GM06990 (cell line): ENCODE data around the gene ATL1.

Experiments used
- DNase-seq: peaks from one replicate; pipeline ENCODE4 v3.0.0-alpha.2; 2011; ENCODE audit not compliant: insufficient read length; ENCODE audit errors: extremely low read depth
- H3K27me3 ChIP-seq: replicated peaks from 2 replicates; pipeline ENCODE4 v1.6.0; 2011; ENCODE audit warnings: low read length; ENCODE audit not compliant: control insufficient read depth, insufficient read depth
- H3K36me3 ChIP-seq: 2 replicates; pipeline ENCODE4 v1.5.1; 2011; ENCODE audit warnings: low read length; ENCODE audit not compliant: control insufficient read depth, insufficient read depth
- H3K4me3 ChIP-seq: replicated peaks from 2 replicates; pipeline ENCODE4 v1.5.1; 2011; ENCODE audit warnings: low read depth, mild to moderate bottlenecking, control low read depth, low read length
- TF ChIP-seq, protein P1 (sequence below): IDR thresholded peaks from 2 replicates; pipeline ENCODE4 v1.5.1; 2011; ENCODE audit warnings: low read length, control low read depth, mild to moderate bottlenecking, inconsistent platforms; ENCODE audit not compliant: insufficient read depth, poor library complexity, severe bottlenecking

The ATL1 gene

DNA sequence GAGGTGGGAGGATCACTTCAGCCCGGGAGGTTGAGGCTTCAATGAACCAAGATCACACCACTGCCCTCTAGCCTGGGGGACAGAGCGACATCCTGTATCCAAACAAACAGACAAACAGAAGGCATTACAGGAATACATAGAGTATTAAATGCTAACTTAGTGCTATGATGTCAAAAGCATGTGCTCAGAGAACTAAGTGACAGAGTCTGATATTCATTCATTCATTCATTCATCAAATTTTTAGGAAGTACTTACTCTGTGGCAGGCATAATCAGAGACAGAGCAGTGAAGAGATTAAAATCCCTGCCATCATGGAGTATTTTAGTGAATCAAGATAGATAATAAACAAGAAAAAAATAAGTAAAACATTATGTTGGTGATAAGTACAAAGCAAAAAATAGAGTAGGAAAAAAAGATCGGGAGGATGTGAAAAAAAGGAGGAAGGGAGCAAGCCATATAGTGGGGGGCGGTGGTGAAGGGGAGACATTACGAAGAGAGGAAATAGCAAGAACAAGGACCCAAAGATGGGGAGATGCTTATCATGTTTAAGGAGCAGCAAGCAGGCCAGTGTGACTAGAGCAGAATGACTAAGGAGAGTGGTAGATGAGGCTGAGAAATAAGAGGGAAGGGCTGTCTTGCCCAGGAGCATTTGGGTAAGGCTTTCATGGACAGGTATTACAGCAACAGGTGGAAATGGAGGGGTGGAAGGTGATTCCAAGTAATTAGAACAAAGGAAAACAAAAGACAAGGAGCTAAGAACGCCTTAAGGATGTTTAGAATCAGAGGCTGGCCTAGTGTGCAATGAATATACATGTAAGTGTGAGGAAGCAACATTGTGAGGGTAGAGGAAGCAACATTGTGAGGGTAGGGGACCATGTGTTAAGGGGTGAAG lies 30.4 kb upstream of the ATL1 start:
- H3K36me3 ChIP-seq = no peaks in the 10 kb centered on the region
- H3K27me3 ChIP-seq = no peaks in the 10 kb centered on the region
- DNase-seq = no peak
- TF ChIP-seq, protein P1, sequence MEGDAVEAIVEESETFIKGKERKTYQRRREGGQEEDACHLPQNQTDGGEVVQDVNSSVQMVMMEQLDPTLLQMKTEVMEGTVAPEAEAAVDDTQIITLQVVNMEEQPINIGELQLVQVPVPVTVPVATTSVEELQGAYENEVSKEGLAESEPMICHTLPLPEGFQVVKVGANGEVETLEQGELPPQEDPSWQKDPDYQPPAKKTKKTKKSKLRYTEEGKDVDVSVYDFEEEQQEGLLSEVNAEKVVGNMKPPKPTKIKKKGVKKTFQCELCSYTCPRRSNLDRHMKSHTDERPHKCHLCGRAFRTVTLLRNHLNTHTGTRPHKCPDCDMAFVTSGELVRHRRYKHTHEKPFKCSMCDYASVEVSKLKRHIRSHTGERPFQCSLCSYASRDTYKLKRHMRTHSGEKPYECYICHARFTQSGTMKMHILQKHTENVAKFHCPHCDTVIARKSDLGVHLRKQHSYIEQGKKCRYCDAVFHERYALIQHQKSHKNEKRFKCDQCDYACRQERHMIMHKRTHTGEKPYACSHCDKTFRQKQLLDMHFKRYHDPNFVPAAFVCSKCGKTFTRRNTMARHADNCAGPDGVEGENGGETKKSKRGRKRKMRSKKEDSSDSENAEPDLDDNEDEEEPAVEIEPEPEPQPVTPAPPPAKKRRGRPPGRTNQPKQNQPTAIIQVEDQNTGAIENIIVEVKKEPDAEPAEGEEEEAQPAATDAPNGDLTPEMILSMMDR = no peak
- no peak overlapping the region for H3K4me3 ChIP-seq

DNA sequence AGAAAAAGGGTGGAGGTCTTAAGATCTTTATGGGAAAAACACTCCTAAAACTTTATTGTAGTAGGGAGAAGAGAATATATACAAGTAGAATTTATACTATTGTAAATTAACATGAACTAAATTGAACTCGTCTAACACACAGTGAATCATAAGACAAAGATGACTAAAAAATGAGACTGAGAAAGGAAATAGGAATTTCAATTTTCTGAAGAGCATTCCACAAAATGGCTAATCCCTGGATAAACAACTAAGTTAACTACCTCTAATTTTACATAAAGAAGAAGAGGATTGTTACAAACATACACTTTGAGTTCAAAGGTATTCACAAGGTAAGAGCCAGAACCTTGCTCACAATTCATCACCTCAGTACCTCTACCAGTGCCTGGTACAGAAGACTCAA lies 29.6 kb upstream of the ATL1 start:
- no peak for DNase-seq
- Histone ChIP-seq H3K27me3 (no peaks in the 10 kb centered on the region), H3K36me3 (no peaks in the 10 kb centered on the region), H3K4me3 (no peak overlapping the region)
- TF ChIP-seq, protein P1 = no peak

DNA sequence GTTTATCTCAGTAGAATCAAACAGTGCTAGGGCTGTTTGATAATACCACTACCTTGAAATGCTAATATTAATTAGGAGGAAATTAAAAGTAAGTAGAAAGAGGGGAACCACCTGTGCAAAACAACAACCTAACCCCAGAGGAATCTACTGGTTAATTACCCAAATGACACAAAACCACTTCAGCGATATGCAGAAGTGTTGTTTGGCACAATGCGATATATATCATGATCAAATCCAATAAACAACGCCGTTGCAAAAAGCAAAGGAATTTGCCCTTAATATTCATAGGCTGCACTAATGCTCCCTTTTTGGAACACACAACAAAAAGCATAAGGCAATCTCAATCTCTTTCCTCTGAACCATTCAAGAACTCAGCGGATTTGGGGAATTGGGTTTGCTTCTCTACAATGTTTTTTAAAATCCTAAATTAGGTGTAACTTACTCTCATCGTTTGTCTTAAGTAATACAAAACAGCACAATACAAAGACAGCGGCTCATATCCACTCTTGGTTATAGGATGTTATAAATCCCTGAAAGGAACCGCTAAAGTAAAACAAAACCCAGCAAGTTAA lies 29.1 kb upstream of the ATL1 start:
- DNase-seq = no peak
- H3K4me3 ChIP-seq = peak overlapping the region; percentile 87
- TF ChIP-seq, protein P1 = no peak
- H3K36me3 ChIP-seq = no peaks in the 10 kb centered on the region
- no peaks in the 10 kb centered on the region for H3K27me3 ChIP-seq

DNA sequence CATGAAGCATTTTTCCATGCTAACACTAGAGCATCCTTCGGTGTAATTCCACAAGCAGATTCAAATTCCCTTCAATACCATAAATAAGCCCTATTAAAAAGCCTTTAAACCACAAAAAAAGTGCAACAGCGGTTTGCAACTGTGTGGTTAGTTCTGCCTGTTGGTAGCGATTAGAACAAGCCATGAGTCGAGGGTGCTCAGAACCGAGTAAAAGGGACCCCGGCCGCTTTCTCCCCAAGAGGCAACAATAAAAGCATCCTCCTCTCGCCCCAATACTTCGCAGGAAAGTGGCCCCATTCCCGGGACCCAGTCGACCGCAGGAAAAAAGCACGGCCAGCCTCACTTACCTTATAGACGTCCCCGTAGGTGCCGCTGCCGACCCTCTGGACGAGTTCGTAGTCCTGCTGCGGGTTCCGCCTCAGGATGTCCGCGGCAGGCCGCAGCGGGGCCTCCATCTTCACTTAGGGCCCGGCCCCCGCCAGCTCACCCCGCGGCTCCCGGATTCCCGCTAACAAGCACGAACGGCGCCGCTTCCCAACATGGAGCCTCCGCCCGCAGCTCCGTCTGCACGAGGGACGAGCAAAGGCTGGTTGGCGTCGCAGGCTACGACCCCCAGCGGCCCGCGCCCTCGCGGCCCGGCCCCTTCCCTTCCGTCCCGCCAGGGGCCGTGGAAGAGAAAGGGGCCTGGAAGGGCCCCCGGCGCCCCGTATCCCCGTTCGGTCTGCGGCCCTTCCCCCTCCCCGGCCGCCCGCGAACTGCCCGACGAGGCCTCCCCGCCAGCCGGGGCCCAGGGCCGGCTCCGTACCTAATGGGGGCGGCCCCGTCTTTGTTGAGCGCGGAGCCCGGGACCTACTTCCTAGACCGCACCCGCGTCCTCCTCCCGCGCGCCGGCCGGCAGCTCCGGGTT lies 28.1 kb upstream of the ATL1 start:
- peak; percentile 70 for DNase-seq
- Histone ChIP-seq H3K27me3 (no peaks in the 10 kb centered on the region), H3K36me3 (no peaks in the 10 kb centered on the region), H3K4me3 (peak overlapping the region; percentile 87)
- TF ChIP-seq, protein P1 = no peak

DNA sequence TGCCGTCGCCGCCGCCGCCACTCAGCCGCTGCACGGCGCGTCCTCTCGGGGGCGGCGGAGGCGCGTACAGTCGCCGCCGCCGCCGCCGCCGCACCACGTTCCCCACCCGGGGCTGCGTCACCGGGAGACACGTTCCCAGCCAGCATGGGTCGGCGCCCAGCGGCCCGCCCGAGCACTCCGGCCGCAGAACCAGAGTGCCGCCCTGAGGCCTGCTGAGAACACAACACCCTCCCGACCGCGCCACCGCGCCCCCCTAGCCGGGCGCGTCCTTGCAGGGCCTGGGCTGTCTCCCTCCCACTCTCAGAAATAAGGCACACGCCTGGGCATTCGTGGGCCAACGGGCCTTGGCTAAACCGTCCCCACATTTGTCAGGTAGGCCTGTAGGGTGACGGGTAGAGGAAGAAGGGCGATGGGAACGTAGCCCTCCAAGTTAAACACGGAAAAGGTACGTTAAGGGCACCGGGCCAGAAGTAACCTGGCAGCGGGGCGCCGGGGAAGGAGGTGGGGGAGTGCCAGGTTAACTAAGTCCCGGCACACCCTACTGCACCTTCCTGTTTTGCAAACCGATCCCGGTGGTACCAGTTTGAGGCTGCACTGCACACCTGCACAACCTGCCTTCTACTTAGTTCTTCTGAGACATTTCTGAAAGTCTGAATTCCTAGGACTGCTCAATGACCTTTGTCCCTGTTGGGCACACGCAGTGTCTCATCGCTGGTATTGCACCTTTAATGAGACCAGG lies 27.3 kb upstream of the ATL1 start, which contains the start of gene MAP4K5:
TSS of gene MAP4K5 (minus strand) at position 68 of the 739 bp plus-strand sequence. CDS start 520 bp downstream, outside the sequence.
- no peaks in the 10 kb centered on the region for H3K27me3 ChIP-seq
- H3K36me3 ChIP-seq = no peaks in the 10 kb centered on the region
- peak within 1 kb of the TSS; percentile 87 for H3K4me3 ChIP-seq
- peak; percentile 94 for DNase-seq
- TF ChIP-seq, protein P1 = peak; percentile 96
